Activated CD4-positive, alpha-beta T cell treated with anti-CD3 and anti-CD28 coated beads for 36 hours (primary cell): Measurements from ENCODE around the gene EMX2. TPM values are rescaled to one million over a fixed set of nuclear protein-coding genes. Genes with fewer than 3 reads are reported as not detected.

ENCODE experiments used
- ATAC-seq: fragments of 200-7000 bp; cut with Tn5 transposase; one replicate; pipeline ENCODE4 v1.10.0; 2021; ENCODE audit warnings: mild to moderate bottlenecking, moderate library complexity
- CTCF ChIA-PET: fragments of 350-600 bp; sonication (Branson Sonifier 250); formaldehyde crosslinking; loops from one replicate; lab custom pipeline; 2021; ENCODE audit warnings: antibody characterized with exemption; lab: Charles Lee
- POLR2A ChIA-PET: fragments of 350-600 bp; sonication (Branson Sonifier 250); formaldehyde crosslinking; loops from one replicate; lab custom pipeline; 2021; ENCODE audit warnings: antibody characterized with exemption, inconsistent platforms; lab: Charles Lee
- DNase-seq: peaks from one replicate; pipeline ENCODE4 v3.0.0-alpha.2; 2020
- H3K27ac Mint-ChIP-seq: one replicate; pipeline ENCODE4 v1.8.0; 2021; ENCODE audit warnings: mixed read lengths
- H3K27me3 Mint-ChIP-seq: one replicate; pipeline ENCODE4 v1.8.0; 2021; ENCODE audit warnings: mixed read lengths
- H3K36me3 Mint-ChIP-seq: one replicate; pipeline ENCODE4 v1.8.0; 2021; ENCODE audit warnings: low read depth, mixed read lengths
- H3K4me1 Mint-ChIP-seq: one replicate; pipeline ENCODE4 v1.8.0; 2021; ENCODE audit warnings: mixed read lengths
- H3K4me3 Mint-ChIP-seq: one replicate; pipeline ENCODE4 v1.8.0; 2021; ENCODE audit warnings: mild to moderate bottlenecking, moderate library complexity, mixed read lengths
- H3K9me3 Mint-ChIP-seq: one replicate; pipeline ENCODE4 v1.8.0; 2021; ENCODE audit warnings: low read depth, mixed read lengths
- intact Hi-C, 2 experiments: fragments of 100-400 bp; cut with DNase I in 1 of 2; cut with micrococcal nuclease in 1 of 2; formaldehyde crosslinking; loops; one replicate each; pipeline versions ENCODE4 v1.14.2 to v1.15.1; 2022 to 2024; cut with DNase I, micrococcal nuclease
- total RNA-seq, 2 experiments: library from RNA; stranded (reverse); gene quantifications; one replicate each; pipeline ENCODE4 v1.2.3, GENCODE V29; 2021

The EMX2 gene
- total RNA-seq, 2 experiments from 2014 or later, result not detected

GRCh38 chr10:117552701-117553141, 10.2 kb downstream of the EMX2 start:
- DNase-seq (no peak), ATAC-seq (no peak)
- Mint-ChIP-seq H3K4me3 (no peak overlapping the region), H3K9me3 (no peaks in the 10 kb centered on the region), H3K4me1 (peaks cover 9% of the 10 kb centered on the region), H3K27me3 (peaks cover 75% of the 10 kb centered on the region), H3K36me3 (no peaks in the 10 kb centered on the region), H3K27ac (no peak overlapping the region)
- POLR2A ChIA-PET, result no interaction called here
- intact Hi-C loops, result loop anchor here (1.0 to 5.0 kb wide), 2 partner anchors 8 to 415 kb away; partner anchors contain the start of gene VAX1 (in 1 of the 2)
- CTCF ChIA-PET, result no interaction called here

- H3K4me1 Mint-ChIP-seq, result peaks cover 5% of the 10 kb centered on the region
- intact Hi-C loops, result loop anchor here in 1 of 2 experiments (5.0 kb wide), 1 partner anchor 416 kb away; the partner anchor contains the start of gene VAX1
- ChIA-PET CTCF (no interaction called here), POLR2A (no interaction called here)
- no peaks in the 10 kb centered on the region for H3K9me3 Mint-ChIP-seq
- no peak overlapping the region for H3K4me3 Mint-ChIP-seq
- DNase-seq (peak; percentile 17), ATAC-seq (no peak)
- no peak overlapping the region for H3K27ac Mint-ChIP-seq
- peaks cover 70% of the 10 kb centered on the region for H3K27me3 Mint-ChIP-seq
- H3K36me3 Mint-ChIP-seq, result no peaks in the 10 kb centered on the region
These were observed 10.7 kb downstream of the EMX2 start for GRCh38 chr10:117553142-117553814.

GRCh38 chr10:117553815-117554172, 11.2 kb downstream of the EMX2 start:
- ChIA-PET CTCF (no interaction called here), POLR2A (no interaction called here)
- H3K27ac Mint-ChIP-seq, result no peak overlapping the region
- peaks cover 68% of the 10 kb centered on the region for H3K27me3 Mint-ChIP-seq
- H3K9me3 Mint-ChIP-seq, result no peaks in the 10 kb centered on the region
- intact Hi-C loops, result loop anchor here in 1 of 2 experiments (5.0 kb wide), 1 partner anchor 416 kb away; the partner anchor contains the start of gene VAX1
- DNase-seq (no peak), ATAC-seq (no peak)
- H3K4me3 Mint-ChIP-seq, result no peak overlapping the region
- H3K36me3 Mint-ChIP-seq, result no peaks in the 10 kb centered on the region
- peaks cover 5% of the 10 kb centered on the region for H3K4me1 Mint-ChIP-seq

- POLR2A ChIA-PET, result no interaction called here
- Mint-ChIP-seq H3K4me1 (peaks cover 5% of the 10 kb centered on the region), H3K27ac (no peak overlapping the region), H3K27me3 (peaks cover 64% of the 10 kb centered on the region), H3K36me3 (no peaks in the 10 kb centered on the region), H3K9me3 (no peaks in the 10 kb centered on the region), H3K4me3 (no peak overlapping the region)
- ATAC-seq (no peak), DNase-seq (no peak)
- intact Hi-C loops, result loop anchor here in 1 of 2 experiments (5.0 kb wide), 1 partner anchor 417 kb away; the partner anchor contains the start of gene VAX1
- CTCF ChIA-PET, result interaction anchor here (0.9 kb wide), 1 partner anchor 693 kb away, joined by 3 read pairs; no protein-coding TSS in a partner anchor
These were observed 11.8 kb downstream of the EMX2 start for GRCh38 chr10:117554241-117554814.

GRCh38 chr10:117555017-117555416, 12.5 kb downstream of the EMX2 start:
- Mint-ChIP-seq H3K4me3 (no peak overlapping the region), H3K27me3 (peaks cover 59% of the 10 kb centered on the region), H3K36me3 (no peaks in the 10 kb centered on the region), H3K27ac (no peak overlapping the region), H3K4me1 (peaks cover 5% of the 10 kb centered on the region), H3K9me3 (no peaks in the 10 kb centered on the region)
- ChIA-PET CTCF (interaction anchor here (0.9 kb wide), 1 partner anchor 692 kb away, joined by 3 read pairs; no protein-coding TSS in a partner anchor), POLR2A (no interaction called here)
- DNase-seq (no peak), ATAC-seq (no peak)
- intact Hi-C loops, result loop anchor here in 1 of 2 experiments (5.0 kb wide), 1 partner anchor 52 kb away; no protein-coding TSS in a partner anchor

GRCh38 chr10:117555863-117556262, 13.3 kb downstream of the EMX2 start:
- Mint-ChIP-seq H3K27me3 (peaks cover 54% of the 10 kb centered on the region), H3K4me3 (no peak overlapping the region), H3K36me3 (no peaks in the 10 kb centered on the region), H3K27ac (no peak overlapping the region), H3K4me1 (peaks cover 5% of the 10 kb centered on the region), H3K9me3 (no peaks in the 10 kb centered on the region)
- intact Hi-C loops, result loop anchor here in 1 of 2 experiments (5.0 kb wide), 1 partner anchor 51 kb away; no protein-coding TSS in a partner anchor
- POLR2A ChIA-PET, result no interaction called here
- CTCF ChIA-PET, result no interaction called here
- ATAC-seq (no peak), DNase-seq (no peak)

GRCh38 chr10:117556356-117556755, 13.8 kb downstream of the EMX2 start:
- Mint-ChIP-seq H3K27me3 (peaks cover 51% of the 10 kb centered on the region), H3K4me3 (no peak overlapping the region), H3K36me3 (no peaks in the 10 kb centered on the region), H3K27ac (no peak overlapping the region), H3K4me1 (peaks cover 5% of the 10 kb centered on the region), H3K9me3 (no peaks in the 10 kb centered on the region)
- POLR2A ChIA-PET, result no interaction called here
- DNase-seq (no peak), ATAC-seq (no peak)
- CTCF ChIA-PET, result no interaction called here
- intact Hi-C loops, result loop anchor here in 1 of 2 experiments (5.0 kb wide), 1 partner anchor 51 kb away; no protein-coding TSS in a partner anchor

- intact Hi-C loops, result loop anchor here in 1 of 2 experiments (5.0 kb wide), 1 partner anchor 48 kb away; no protein-coding TSS in a partner anchor
- DNase-seq (no peak), ATAC-seq (no peak)
- H3K4me1 Mint-ChIP-seq, result no peaks in the 10 kb centered on the region
- POLR2A ChIA-PET, result no interaction called here
- CTCF ChIA-PET, result no interaction called here
- H3K27me3 Mint-ChIP-seq, result peaks cover 33% of the 10 kb centered on the region
- no peak overlapping the region for H3K4me3 Mint-ChIP-seq
- no peak overlapping the region for H3K27ac Mint-ChIP-seq
- H3K36me3 Mint-ChIP-seq, result no peaks in the 10 kb centered on the region
- H3K9me3 Mint-ChIP-seq, result no peaks in the 10 kb centered on the region
These were observed 17.2 kb downstream of the EMX2 start for GRCh38 chr10:117559712-117560111.

GRCh38 chr10:117560942-117561341, 18.4 kb downstream of the EMX2 start:
- H3K27ac Mint-ChIP-seq, result no peak overlapping the region
- POLR2A ChIA-PET, result no interaction called here

GRCh38 chr10:117562220-117562619, 19.7 kb downstream of the EMX2 start:
- intact Hi-C loops, result no loop called here
- ChIA-PET CTCF (no interaction called here), POLR2A (no interaction called here)
- Mint-ChIP-seq H3K4me1 (no peaks in the 10 kb centered on the region), H3K9me3 (no peaks in the 10 kb centered on the region), H3K36me3 (no peaks in the 10 kb centered on the region), H3K4me3 (no peak overlapping the region), H3K27me3 (peaks cover 22% of the 10 kb centered on the region), H3K27ac (no peak overlapping the region)
- DNase-seq (no peak), ATAC-seq (no peak)

More at GRCh38 chr10:117560942-117561341, 18.4 kb downstream of the EMX2 start:
- no peaks in the 10 kb centered on the region for H3K36me3 Mint-ChIP-seq
- intact Hi-C loops, result no loop called here
- no peaks in the 10 kb centered on the region for H3K4me1 Mint-ChIP-seq
- DNase-seq (no peak), ATAC-seq (no peak)
- H3K27me3 Mint-ChIP-seq, result peaks cover 29% of the 10 kb centered on the region
- no peaks in the 10 kb centered on the region for H3K9me3 Mint-ChIP-seq
- CTCF ChIA-PET, result no interaction called here
- no peak overlapping the region for H3K4me3 Mint-ChIP-seq

GRCh38 chr10:117562896-117563737, 20.6 kb downstream of the EMX2 start:
- ATAC-seq, result no peak
- Mint-ChIP-seq H3K4me3 (no peak overlapping the region), H3K36me3 (no peaks in the 10 kb centered on the region), H3K27me3 (peaks cover 26% of the 10 kb centered on the region), H3K27ac (no peak overlapping the region), H3K4me1 (no peaks in the 10 kb centered on the region), H3K9me3 (no peaks in the 10 kb centered on the region)
- ChIA-PET POLR2A (no interaction called here), CTCF (no interaction called here)
- intact Hi-C loops, result no loop called here
- no peak for DNase-seq
